ENCODE data around the gene OR2A25.

The OR2A25 gene

DNA sequence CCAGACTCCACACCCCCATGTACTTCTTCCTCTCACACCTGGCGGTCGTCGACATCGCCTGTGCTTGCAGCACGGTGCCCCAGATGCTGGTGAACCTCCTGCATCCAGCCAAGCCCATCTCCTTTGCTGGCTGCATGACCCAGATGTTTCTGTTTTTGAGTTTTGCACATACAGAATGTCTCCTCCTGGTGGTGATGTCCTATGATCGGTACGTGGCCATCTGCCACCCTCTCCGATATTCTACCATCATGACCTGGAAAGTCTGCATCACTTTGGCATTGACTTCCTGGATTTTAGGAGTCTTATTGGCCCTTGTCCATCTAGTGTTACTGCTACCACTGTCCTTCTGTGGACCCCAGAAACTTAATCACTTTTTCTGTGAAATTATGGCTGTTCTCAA, 4.8 kb downstream of the OR2A25 start:
- DNase-seq (ENCODE audit: low spot score) = no peak

DNA sequence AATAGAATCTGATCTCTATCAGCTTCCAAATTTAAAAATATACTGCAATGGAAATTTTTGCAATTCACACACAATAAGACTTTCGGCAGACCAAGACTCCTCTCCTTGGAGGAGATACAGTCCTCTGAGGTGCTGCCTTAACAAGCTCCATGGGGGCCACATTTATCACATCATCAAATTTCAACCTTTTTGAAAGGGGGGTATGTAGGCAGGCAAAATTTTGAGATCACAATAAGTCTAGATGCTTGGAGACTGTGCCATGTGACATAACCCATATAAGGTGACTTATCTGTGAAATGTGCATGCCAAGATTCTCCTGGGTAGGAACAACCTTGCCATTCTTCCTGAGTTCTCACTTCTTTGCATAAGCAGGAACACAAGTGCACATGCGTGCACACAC, 16.4 kb downstream of the OR2A25 start, which contains the start of gene OR2A12:
Gene OR2A12 (plus strand): TSS at position 301 of the 400 bp plus-strand sequence. CDS start 8,830 bp downstream, outside the sequence.
- no peak for DNase-seq (ENCODE audit: low spot score)

DNA sequence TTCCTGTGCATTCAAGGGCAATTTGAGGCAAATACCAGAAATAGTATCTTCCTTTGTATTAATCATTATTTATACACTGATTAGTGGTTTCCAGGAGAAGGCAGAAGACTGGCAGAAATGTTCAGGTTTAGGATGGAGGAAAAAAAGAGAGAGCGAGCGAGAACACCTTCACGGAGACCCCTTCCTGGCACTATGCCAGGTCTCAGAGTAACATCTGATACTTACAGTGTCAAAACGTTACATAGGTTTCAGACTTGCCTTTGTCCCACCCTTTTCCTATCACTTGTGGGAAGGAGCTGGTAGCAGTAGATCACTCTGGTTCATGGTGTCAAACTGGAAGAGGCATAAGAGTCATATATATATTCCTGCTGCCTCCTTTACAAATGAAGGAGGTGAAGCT, 17.1 kb downstream of the OR2A25 start:
- no peak for DNase-seq (ENCODE audit: low spot score)

DNA sequence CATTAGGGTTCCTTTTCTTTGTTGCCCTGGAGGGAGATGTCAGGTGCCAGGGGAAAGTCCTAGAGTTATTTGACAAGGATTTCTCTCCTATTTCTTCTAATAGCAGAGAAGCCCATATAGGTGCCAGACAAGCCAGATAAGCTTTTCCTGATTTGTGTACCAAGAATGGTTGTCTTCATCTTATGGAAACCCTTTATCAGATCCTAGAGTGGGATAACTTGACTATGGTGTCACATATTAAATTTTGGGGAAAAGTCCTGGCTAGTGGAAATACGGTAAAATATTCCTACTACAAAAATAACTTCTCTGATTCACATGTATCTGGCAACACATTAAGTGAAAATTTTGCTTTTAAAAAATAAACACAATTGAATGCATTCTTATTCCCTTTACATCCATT, 17.6 kb downstream of the OR2A25 start:
- no peak for DNase-seq (ENCODE audit: low spot score)

DNA sequence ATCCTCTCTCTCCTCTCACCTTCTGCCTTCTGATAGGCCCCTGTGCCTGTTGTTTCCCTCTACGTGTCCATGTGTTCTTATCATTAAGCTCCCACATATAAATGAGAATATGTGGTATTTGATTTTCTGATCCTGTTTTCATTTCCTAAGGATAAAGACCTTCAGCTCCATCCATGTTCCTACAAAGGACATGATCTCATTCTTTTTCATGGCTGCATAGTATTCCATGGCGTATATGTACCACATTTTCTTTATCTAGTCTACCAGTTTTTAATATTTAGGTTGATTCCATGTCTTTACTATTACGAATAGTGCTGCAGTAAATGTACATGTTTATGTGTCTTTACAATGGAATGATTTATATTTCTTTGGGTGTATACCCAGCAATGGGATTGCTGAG, 21.1 kb downstream of the OR2A25 start:
- no peak for DNase-seq (ENCODE audit: low spot score)

DNA sequence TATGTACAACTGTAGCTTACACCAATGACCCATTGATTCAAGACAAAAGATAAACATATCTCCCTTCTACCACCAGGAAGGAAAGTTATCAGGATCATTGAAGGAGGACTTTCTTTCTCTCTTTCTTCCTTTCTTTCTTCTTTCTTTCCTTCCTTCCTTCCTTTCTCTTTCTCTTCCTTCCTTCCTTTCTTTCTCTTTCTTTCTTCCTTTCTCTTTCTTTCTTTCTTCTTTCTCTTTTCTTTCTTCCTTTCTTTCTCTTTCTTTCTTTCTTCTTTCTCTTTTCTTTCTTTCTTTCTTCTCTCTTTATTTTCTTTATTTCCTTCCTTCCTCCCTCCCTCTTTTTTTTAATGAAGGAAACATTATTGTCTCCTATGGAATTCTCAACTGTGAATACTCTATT, 29.2 kb downstream of the OR2A25 start:
- no peak for DNase-seq (ENCODE audit: low spot score)

DNA sequence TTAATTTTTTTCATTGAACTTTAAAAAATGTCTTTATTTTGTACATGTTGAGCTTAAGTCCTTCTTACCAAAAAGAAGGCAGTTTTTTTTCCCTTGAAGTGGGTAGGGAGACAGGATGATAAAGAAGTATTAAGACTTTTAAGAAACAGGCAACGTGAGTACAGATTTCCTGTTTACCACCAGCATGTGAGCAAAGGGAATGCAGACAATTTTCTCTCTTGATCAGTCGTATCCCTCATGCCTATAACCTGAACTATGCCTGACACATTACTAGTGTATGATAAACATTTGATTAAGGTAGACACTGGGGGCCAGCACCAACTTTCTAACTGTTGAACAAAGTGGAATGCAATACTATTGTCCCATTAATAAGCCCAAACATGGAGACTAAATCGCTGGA, 31.0 kb downstream of the OR2A25 start:
- no peak for DNase-seq (ENCODE audit: low spot score)

DNA sequence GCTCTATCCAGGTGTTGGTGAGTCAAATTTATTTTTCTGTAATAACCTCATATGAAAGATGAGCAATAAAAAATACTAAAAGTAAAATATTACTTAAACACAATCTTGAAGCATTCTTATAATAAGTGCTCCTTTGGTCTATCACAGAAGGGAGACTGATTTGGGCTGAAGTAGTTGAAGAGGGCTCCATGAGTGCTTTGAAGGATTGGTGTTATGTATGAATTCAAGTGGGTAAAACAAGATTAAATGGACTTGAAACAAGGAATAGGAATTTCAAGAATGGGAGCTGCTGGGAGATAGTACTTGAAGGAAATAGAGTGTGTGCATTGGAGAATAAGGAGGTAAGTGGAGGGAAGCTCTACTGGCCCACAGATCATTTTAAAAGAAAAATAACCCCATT, 32.4 kb downstream of the OR2A25 start:
- no peak for DNase-seq (ENCODE audit: low spot score)

DNA sequence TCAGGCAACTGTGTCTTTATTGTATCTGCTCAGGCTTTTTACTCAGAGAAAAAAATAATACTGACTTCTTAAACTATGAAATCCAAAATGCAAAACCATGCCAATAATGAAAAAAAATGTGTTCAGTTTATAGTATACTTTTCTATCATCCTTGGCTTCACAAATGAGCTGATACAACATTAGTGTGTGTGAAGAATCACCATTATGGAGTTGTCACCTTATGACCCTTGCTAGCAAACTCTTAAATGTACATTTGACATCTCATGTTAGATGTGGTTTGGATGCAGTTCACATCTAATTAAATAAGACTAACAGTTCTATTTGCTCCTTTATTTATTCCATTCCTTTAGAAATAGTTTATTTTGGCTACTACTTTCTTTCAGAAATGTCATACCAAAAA, 35.6 kb downstream of the OR2A25 start:
- no peak for DNase-seq (ENCODE audit: low spot score)

DNA sequence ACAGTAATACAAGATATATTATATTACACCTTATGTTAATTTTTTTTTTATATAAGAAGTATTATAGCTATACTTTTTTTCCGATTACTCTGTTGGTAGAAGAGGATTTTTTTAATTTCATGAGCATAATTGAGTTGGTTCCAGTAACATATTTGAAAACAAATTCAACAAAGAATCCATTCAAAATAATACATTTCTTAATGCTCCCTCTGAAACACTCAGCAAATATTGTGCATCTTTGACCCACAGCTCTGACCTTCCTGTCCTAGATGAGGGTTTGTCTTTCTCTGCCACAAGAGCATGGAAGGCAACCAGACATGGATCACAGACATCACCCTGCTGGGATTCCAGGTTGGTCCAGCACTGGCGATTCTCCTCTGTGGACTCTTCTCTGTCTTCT, 39.7 kb downstream of the OR2A25 start, which contains the start of gene OR2A2:
Gene OR2A2 (plus strand): TSS at position 301 of the 400 bp plus-strand sequence. CDS start 0 bp downstream, at position 301.
- DNase-seq (ENCODE audit: low spot score) = no peak

DNA sequence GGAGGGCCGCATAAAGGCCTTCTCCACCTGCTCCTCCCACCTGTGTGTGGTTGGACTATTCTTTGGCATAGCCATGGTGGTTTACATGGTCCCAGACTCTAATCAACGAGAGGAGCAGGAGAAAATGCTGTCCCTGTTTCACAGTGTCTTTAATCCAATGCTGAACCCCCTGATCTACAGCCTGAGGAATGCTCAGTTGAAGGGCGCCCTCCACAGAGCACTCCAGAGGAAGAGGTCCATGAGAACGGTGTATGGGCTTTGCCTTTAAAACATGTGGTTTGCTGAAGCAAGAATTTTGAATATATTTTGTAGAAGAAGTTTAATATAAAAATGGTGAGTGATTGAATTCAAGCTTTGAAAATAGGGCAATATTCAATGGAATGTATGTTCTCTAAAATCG, 40.7 kb downstream of the OR2A25 start:
- no peak for DNase-seq (ENCODE audit: low spot score)

DNA sequence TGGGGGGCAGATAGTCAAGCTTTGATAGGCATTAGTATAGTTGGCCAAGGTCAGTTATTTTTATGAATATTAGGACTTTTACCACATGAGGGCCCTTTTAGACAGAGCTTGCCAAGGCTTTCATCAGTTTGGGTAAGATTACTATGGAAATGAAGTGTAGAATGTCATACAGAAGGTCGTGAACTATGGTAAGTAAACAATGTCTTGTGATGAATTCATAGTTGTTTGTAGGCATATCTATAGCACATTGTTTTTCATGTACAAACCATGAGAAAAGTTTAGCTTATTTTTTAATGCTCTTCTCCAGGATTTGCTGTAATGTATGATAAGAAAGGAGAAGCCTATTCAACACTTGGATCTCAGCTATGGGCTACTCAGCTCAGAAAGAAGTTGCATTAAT, 44.0 kb downstream of the OR2A25 start:
- no peak for DNase-seq (ENCODE audit: low spot score)

DNA sequence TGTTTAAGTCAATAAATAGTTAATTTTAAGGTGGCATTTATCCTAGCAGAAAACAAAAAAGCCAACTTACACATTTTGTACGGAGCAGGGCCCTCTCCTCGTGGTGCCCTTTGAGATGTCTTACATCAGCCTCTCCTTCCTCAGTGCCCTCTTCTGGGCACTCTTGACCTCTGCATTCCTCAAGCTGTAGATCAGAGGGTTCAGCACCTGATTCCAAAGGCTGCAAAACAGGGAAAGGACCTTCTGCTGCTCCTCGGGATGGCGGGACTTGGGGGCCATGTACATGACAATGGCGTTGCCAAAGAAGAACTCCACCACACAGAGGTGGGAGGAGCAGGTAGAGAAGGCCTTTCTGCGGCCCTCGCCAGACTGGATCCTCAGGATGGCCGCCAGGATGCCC, 48.7 kb downstream of the OR2A25 start:
- DNase-seq (ENCODE audit: low spot score) = no peak

DNA sequence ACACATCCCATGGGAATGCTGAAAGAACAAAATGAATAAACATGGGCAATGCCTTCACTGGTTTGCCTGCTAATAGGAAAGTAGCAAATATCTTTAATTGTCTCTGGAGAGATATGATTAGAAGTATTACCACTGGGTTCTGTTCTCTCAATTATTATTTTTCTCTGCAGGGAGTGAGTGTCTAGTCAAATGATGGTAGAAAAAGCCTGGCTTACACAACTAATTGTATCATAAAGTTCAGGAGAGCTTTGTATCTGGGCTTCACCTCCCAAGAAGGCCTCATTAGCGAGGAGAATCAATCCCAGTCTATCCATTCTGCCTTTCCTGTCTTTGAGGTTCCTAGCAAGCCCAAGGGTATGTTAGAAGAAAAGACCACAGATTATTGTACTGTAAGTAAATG, 53.3 kb downstream of the OR2A25 start, which contains the start of gene OR2A14:
Gene OR2A14 (plus strand): TSS at position 301 of the 400 bp plus-strand sequence. CDS start 5,937 bp downstream, outside the sequence.
- DNase-seq (ENCODE audit: low spot score) = no peak
